C4-2B (cell line): ENCODE measurements around the gene RPL11.
A peak's percentile ranks its signal among the peaks of the same experiment; 100 is the strongest.

Experiments used
- H3K27ac ChIP-seq: fragments of 450-650 bp; 2 replicates; pipeline ENCODE4 v1.5.1; 2017
- ZFX ChIP-seq: fragments of 450-650 bp; IDR thresholded peaks from 2 replicates; pipeline ENCODE4 v1.6.1; 2017
- TF ChIP-seq, protein P1 (sequence below): fragments of 450-650 bp; conservative IDR thresholded peaks from 2 replicates; pipeline ENCODE4 v1.5.1; 2017; ENCODE audit warnings: mild to moderate bottlenecking

Gene RPL11

DNA sequence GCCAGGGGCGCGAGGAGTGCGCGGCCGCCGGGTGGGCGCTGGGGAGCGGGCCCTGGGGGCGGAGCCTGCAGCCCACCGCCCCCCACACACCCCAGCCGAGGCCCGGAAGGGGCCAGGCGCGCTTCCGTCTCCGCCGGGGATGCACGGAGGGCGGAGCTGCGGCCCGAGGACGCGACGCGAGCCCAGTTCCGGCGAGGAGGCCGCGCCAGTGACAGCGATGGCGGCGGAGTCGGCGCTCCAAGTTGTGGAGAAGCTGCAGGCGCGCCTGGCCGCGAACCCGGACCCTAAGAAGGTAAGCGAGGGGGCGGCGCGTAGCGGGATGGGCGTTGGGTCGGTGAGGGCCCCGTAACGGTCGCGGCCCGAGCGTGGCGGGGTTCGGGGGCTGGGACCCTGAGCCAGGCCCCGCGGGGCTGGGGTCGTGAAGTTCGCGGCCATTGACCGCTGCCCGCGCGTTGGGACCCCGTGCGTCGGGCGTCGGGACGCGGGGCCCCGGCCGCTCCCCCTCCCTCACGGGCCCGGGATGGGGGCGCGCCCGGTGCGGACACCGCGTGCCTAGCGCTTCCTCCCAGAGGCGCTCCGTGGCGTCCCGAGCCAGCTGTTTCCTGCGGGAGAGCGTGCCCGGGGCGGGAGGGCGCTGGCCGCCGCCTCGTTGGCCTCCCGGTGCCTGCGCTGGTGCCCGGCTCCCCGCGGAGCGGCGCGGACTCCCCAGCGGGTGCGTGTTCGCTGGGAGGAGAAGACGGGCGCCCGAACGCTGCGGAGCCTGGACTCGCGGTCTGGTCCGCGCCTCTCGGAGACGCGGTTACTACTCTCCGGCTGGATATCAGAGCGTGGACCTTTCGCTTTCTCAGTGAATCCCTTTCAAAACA lies 51.9 kb downstream of the RPL11 start, which contains the start of gene ELOA:
TSS of gene ELOA (plus strand) at position 185 of the 866 bp plus-strand sequence. CDS start at position 218, 33 bp downstream.
- TF ChIP-seq ZFX: peak; percentile 75
- TF ChIP-seq, protein P1, sequence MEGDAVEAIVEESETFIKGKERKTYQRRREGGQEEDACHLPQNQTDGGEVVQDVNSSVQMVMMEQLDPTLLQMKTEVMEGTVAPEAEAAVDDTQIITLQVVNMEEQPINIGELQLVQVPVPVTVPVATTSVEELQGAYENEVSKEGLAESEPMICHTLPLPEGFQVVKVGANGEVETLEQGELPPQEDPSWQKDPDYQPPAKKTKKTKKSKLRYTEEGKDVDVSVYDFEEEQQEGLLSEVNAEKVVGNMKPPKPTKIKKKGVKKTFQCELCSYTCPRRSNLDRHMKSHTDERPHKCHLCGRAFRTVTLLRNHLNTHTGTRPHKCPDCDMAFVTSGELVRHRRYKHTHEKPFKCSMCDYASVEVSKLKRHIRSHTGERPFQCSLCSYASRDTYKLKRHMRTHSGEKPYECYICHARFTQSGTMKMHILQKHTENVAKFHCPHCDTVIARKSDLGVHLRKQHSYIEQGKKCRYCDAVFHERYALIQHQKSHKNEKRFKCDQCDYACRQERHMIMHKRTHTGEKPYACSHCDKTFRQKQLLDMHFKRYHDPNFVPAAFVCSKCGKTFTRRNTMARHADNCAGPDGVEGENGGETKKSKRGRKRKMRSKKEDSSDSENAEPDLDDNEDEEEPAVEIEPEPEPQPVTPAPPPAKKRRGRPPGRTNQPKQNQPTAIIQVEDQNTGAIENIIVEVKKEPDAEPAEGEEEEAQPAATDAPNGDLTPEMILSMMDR: no peak
- H3K27ac ChIP-seq: peak within 1 kb of the TSS; percentile 99

DNA sequence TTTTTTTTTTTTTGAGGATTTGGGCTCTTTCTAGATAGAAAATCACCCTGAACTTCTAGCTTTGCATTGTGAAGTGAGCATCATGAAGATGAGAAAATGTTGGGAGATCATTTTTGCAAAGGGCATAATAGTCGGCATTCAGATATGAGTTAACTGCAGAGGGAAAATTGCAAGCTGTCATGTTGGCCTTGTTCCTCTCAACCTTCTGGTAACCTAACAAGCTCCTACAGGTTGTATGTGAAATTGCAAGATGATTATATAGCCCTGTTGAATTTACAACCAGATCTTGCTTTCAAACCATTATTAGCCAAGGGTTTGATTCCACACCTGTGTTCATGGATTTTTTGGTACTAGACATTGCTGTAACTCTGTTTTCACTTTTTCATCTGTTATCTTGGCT lies 53.9 kb downstream of the RPL11 start:
- TF ChIP-seq, protein P1: peak; percentile 42
- TF ChIP-seq ZFX: no peak
- H3K27ac ChIP-seq: no peak overlapping the region
